GM12872 (cell line): ENCODE data around the gene ARL15.

Experiments
- TF ChIP-seq, protein P1 (sequence below): IDR thresholded peaks from 3 replicates; pipeline ENCODE4 v1.5.1; 2011; ENCODE audit warnings: low read depth, mild to moderate bottlenecking, low read length, moderate library complexity; ENCODE audit not compliant: insufficient read depth

The ARL15 gene

GRCh38 chr5:54279960-54280359 is 30.4 kb downstream of the ARL15 start:
- TF ChIP-seq, protein P1, sequence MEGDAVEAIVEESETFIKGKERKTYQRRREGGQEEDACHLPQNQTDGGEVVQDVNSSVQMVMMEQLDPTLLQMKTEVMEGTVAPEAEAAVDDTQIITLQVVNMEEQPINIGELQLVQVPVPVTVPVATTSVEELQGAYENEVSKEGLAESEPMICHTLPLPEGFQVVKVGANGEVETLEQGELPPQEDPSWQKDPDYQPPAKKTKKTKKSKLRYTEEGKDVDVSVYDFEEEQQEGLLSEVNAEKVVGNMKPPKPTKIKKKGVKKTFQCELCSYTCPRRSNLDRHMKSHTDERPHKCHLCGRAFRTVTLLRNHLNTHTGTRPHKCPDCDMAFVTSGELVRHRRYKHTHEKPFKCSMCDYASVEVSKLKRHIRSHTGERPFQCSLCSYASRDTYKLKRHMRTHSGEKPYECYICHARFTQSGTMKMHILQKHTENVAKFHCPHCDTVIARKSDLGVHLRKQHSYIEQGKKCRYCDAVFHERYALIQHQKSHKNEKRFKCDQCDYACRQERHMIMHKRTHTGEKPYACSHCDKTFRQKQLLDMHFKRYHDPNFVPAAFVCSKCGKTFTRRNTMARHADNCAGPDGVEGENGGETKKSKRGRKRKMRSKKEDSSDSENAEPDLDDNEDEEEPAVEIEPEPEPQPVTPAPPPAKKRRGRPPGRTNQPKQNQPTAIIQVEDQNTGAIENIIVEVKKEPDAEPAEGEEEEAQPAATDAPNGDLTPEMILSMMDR: no peak

GRCh38 chr5:54278979-54279717 is 31.2 kb downstream of the ARL15 start:
- TF ChIP-seq, protein P1: no peak

DNA sequence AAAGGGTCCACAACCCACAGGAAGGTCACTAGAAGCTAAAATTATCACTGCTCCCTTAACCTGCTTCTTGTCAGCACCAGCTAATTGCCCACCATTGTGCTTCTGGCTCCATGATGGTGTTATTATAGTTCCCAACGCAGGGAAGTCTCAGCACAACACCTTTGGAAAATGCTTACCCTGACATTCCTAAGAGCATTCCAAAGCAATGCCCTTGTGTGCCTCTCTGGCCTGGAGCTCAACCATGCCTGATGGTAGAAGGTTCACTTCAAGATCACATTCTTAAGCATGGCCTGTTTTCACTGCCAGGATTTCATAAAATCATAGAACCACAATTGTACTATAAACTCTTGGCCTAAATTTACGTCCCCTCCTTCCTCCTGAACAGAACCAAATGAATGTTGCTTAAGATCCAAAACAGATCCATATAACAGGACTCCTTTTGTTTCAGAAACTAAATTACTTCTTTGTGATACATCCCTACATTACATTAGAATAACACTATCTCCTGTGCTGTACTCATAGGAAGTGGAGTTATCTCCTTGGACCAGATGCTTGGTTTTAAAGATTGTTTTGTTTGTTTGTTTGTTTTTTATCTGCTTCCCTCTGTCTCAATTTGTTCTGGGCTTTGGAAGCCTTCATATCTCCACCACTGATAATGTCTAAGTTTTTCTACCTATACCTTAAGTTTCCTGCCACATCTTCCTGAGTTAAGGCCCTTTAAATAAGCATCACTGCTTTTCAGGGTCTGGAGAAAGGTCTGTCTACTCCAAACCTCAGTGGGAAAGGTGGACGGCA is 32.1 kb downstream of the ARL15 start:
- TF ChIP-seq, protein P1: no peak

- TF ChIP-seq, protein P1: no peak
Observed at GRCh38 chr5:54276048-54276447, 34.3 kb downstream of the ARL15 start.

GRCh38 chr5:54275361-54275760 is 35.0 kb downstream of the ARL15 start:
- TF ChIP-seq, protein P1: no peak

DNA sequence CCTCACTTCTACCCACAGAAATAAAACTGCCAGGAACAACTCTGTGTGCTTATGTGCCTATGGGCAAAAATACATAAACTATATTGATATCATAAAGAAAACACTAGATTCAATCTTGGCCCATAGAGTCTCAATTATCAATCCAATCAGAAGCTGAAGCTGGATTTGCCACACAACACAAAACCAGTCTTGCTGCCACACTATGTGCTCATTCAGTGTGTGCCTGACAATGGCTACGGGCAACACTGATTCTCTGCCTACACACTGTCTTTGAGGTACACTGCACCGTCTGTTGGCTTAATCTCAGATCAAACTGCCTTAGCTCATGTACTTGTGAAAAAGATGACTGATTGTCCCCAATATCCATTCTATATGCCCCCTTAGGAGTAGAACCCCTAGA is 35.4 kb downstream of the ARL15 start:
- TF ChIP-seq, protein P1: no peak

- TF ChIP-seq, protein P1: no peak
Observed at GRCh38 chr5:54273715-54274114, 36.7 kb downstream of the ARL15 start.
